SK-N-SH treated with all-trans-retinoic acid at 6 μM for 48 hours (cell line): ENCODE data around the gene OR4C6.

Source experiments
- ARNTL ChIP-seq: fragments of 450-650 bp; formaldehyde crosslinking; IDR thresholded peaks from 2 replicates; pipeline ENCODE4 v1.5.0; 2020; ENCODE audit warnings: low read depth, mild to moderate bottlenecking, moderate library complexity, borderline replicate concordance
- BACH2 ChIP-seq: fragments of 250-450 bp; sonication (Bioruptor Pico); IDR thresholded peaks from 2 replicates; pipeline ENCODE4 v1.9.0; 2021; ENCODE audit warnings: mild to moderate bottlenecking, borderline replicate concordance
- ESRRG ChIP-seq: fragments of 250-450 bp; sonication (Bioruptor Pico); IDR thresholded peaks from 2 replicates; pipeline ENCODE4 v1.6.1; 2021; ENCODE audit warnings: mild to moderate bottlenecking
- PATZ1 ChIP-seq: fragments of 250-450 bp; sonication (Bioruptor Pico); IDR thresholded peaks from 2 replicates; pipeline ENCODE4 v1.8.0; 2020; ENCODE audit warnings: mild to moderate bottlenecking, moderate library complexity, borderline replicate concordance
- POU6F1 ChIP-seq: fragments of 250-450 bp; sonication (Bioruptor Pico); IDR thresholded peaks from 2 replicates; pipeline ENCODE4 v1.8.0; 2021; ENCODE audit warnings: low read depth, mild to moderate bottlenecking, moderate library complexity, borderline replicate concordance
- RARB ChIP-seq: fragments of 250-450 bp; sonication (Bioruptor Pico); IDR thresholded peaks from 2 replicates; pipeline ENCODE4 v1.8.0; 2021; ENCODE audit warnings: mild to moderate bottlenecking, moderate library complexity
- SNAI2 ChIP-seq: fragments of 250-450 bp; sonication (Bioruptor Pico); IDR thresholded peaks from 2 replicates; pipeline ENCODE4 v1.5.0; 2020; ENCODE audit warnings: mild to moderate bottlenecking, moderate library complexity
- TCF4 ChIP-seq: fragments of 250-450 bp; sonication (Bioruptor Pico); IDR thresholded peaks from 2 replicates; pipeline ENCODE4 v1.8.0; 2021; ENCODE audit warnings: mild to moderate bottlenecking, moderate library complexity, borderline replicate concordance
- TSHZ2 ChIP-seq: fragments of 250-450 bp; sonication (Bioruptor Pico); IDR thresholded peaks from 2 replicates; pipeline ENCODE4 v1.5.0; 2020; ENCODE audit warnings: mild to moderate bottlenecking, moderate library complexity
- ZC3H10 ChIP-seq: fragments of 250-450 bp; sonication (Bioruptor Pico); IDR thresholded peaks from 2 replicates; pipeline ENCODE4 v1.5.1; 2021; ENCODE audit warnings: mild to moderate bottlenecking, moderate library complexity
- ZFP3 ChIP-seq: fragments of 250-450 bp; sonication (Bioruptor Pico); IDR thresholded peaks from 2 replicates; pipeline ENCODE4 v1.5.0; 2020; ENCODE audit warnings: mild to moderate bottlenecking, moderate library complexity
- ZFP30 ChIP-seq: fragments of 450-650 bp; formaldehyde crosslinking; IDR thresholded peaks from 2 replicates; pipeline ENCODE4 v1.5.0; 2022; ENCODE audit warnings: mild to moderate bottlenecking, moderate library complexity
- ZNF8 ChIP-seq: fragments of 450-650 bp; formaldehyde crosslinking; IDR thresholded peaks from 2 replicates; pipeline ENCODE4 v1.5.0; 2020; ENCODE audit warnings: mild to moderate bottlenecking, moderate library complexity
- TF ChIP-seq, protein P1 (sequence below): fragments of 250-450 bp; sonication (Bioruptor Pico); IDR thresholded peaks from 2 replicates; pipeline ENCODE4 v1.5.1; 2020; ENCODE audit warnings: low read depth, mild to moderate bottlenecking, moderate library complexity

DNA sequence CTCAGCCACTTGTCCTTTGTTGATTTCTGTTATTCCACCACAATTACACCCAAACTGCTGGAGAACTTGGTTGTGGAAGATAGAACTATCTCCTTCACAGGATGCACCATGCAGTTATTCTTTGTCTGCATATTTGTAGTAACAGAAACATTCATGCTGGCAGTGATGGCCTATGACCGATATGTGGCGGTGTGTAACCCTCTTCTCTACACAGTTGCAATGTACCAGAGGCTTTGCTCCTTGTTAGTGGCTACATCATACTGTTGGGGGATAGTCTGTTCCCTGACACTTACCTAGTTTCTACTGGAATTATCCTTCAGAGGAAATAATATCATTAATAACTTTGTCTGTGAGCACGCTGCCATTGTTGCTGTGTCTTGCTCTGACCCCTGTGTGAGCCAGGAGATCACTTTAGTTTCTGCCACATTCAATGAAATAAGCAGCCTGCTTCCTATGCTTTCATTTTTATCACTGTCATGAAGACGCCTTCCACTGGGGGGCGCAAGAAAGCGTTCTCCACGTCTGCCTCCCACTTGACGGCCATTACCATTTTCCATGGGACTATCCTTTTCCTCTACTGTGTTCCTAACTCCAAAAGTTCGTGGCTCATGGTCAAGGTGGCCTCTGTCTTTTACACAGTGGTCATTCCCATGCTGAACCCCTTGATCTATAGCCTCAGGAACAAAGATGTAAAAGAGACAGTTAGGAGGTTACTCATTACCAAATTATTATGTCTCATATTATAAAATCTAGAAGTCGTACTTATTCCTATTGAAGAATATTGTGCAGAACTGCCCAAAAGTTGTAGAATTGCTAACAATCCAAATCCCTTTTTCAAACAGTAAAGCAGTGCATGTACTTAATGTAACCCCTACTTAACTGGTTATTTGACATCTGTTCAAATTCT lies 53.2 kb downstream of the OR4C6 start:
- no peak for TF ChIP-seq RARB (CRISPR knock-in tag)
- no peak for TF ChIP-seq ZFP3 (CRISPR knock-in tag)
- TF ChIP-seq ZFP30 (CRISPR knock-in tag): no peak
- no peak for TF ChIP-seq PATZ1 (CRISPR knock-in tag)
- TF ChIP-seq, protein P1, sequence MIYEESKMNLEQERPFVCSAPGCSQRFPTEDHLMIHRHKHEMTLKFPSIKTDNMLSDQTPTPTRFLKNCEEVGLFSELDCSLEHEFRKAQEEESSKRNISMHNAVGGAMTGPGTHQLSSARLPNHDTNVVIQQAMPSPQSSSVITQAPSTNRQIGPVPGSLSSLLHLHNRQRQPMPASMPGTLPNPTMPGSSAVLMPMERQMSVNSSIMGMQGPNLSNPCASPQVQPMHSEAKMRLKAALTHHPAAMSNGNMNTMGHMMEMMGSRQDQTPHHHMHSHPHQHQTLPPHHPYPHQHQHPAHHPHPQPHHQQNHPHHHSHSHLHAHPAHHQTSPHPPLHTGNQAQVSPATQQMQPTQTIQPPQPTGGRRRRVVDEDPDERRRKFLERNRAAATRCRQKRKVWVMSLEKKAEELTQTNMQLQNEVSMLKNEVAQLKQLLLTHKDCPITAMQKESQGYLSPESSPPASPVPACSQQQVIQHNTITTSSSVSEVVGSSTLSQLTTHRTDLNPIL (CRISPR knock-in tag): no peak
- no peak for TF ChIP-seq TCF4
- TF ChIP-seq BACH2: no peak
- no peak for TF ChIP-seq SNAI2 (CRISPR knock-in tag)
- TF ChIP-seq TSHZ2 (CRISPR knock-in tag): no peak
- no peak for TF ChIP-seq ARNTL (CRISPR knock-in tag)
- TF ChIP-seq ZC3H10: no peak
- TF ChIP-seq ZNF8 (CRISPR knock-in tag): no peak
- TF ChIP-seq ESRRG (CRISPR knock-in tag): no peak
- no peak for TF ChIP-seq POU6F1 (CRISPR knock-in tag)
